Sigmoid colon (tissue), 7 donors: ENCODE results near the gene ST8SIA2. TPM values are rescaled to one million over a fixed set of nuclear protein-coding genes. Genes with fewer than 3 reads are reported as not detected.
"Not testable (repeated sequence)": the region's sequence is repeated elsewhere in the genome, so short reads cannot be mapped to it uniquely, and the experiment has no call there.

ENCODE experiments used
- DNase-seq: peaks from one replicate; pipeline ENCODE4 v3.0.0-alpha.2; 2019
- H3K27ac ChIP-seq, 4 donors: fragments of 200-600 bp; sonication (generic); one replicate each; pipeline ENCODE4 v1.5.1; 2016 to 2019; ENCODE audit warnings: mild to moderate bottlenecking in 1 of 4
- H3K27me3 ChIP-seq, 3 donors: fragments of 200-600 bp; sonication (generic); one replicate each; pipeline ENCODE4 v1.5.1; 2019; ENCODE audit warnings: mild to moderate bottlenecking in 1 of 3
- H3K36me3 ChIP-seq, 4 donors: fragments of 200-600 bp; sonication (generic); one replicate each; pipeline ENCODE4 v1.5.1; 2016 to 2019
- H3K4me1 ChIP-seq, 4 donors: fragments of 200-600 bp; sonication (generic); one replicate each; pipeline ENCODE4 v1.5.1; 2017 to 2019
- H3K4me3 ChIP-seq, 4 donors: fragments of 200-600 bp; sonication (generic); one replicate each; pipeline ENCODE4 v1.5.1; 2017 to 2019; ENCODE audit warnings: mild to moderate bottlenecking in 2 of 4, moderate library complexity in 1 of 4
- H3K9me3 ChIP-seq, 4 donors: fragments of 200-600 bp in 3 of 4; sonication (generic) in 3 of 4; one replicate each; pipeline versions ENCODE4 v1.5.1 to v1.6.1; 2013 to 2019
- CTCF ChIP-seq, 4 experiments: fragments of 450-650 bp in 3 of 4; fragments of 200-600 bp in 1 of 4; IDR thresholded peaks; one replicate each; pipeline ENCODE4 v1.5.1; 2016 to 2019; ENCODE audit warnings: antibody characterized with exemption in 4 of 4, mild to moderate bottlenecking in 3 of 4, moderate library complexity in 2 of 4
- EP300 ChIP-seq, 4 donors: sonication (generic); formaldehyde crosslinking; IDR thresholded peaks; one replicate each; pipeline ENCODE4 v1.6.1; 2017; ENCODE audit warnings: antibody characterized with exemption in 4 of 4
- POLR2A ChIP-seq, 2 donors: fragments of 450-650 bp; IDR thresholded peaks; one replicate each; pipeline ENCODE4 v1.6.1; 2016; ENCODE audit warnings: antibody characterized with exemption in 2 of 2, mild to moderate bottlenecking in 2 of 2, moderate library complexity in 2 of 2
- POLR2AphosphoS5 ChIP-seq, 4 donors: sonication (generic); formaldehyde crosslinking; IDR thresholded peaks; one replicate each; pipeline ENCODE4 v1.6.1; 2017; ENCODE audit warnings: antibody characterized with exemption in 4 of 4
- WGBS, 2 donors: extraction: QIAGEN DNeasy Blood & Tissue Kit; methylation state at CpG; one replicate each; pipeline ENCODE4 v1.1.7; 2013; 5-methylcytosine and 5-hydroxymethylcytosine counted together
- intact Hi-C: fragments of 100-400 bp; cut with DNase I; formaldehyde crosslinking; loops from one replicate; pipeline ENCODE4 v1.15.1; 2023
- polyA plus RNA-seq, 3 donors: library from polyadenylated mRNA; stranded (reverse); fragments of 200-250 nt; gene quantifications; one replicate each; pipeline ENCODE4 v1.2.3, GENCODE V29; 2013
- total RNA-seq, 4 donors: library from RNA; depleted of rRNA; stranded (reverse); fragments of >200 nt; gene quantifications; one replicate each; pipeline ENCODE4 v1.1.0, GENCODE V29; 2016
- donor health status: healthy with polysubstance abuse.
- donor health status: Bipolar disorder and iron deficiency.
- donor health status: healthy.

Gene ST8SIA2
- total and polyA plus RNA-seq, 7 donors, result under 0.01 to 0.71 (median 0.16) TPM; not detected in 2

GRCh38 chr15:92473756-92474155 is 80.1 kb downstream of the ST8SIA2 start:
- Histone ChIP-seq H3K27ac (no peak overlapping the region), H3K4me1 (no peaks in the 10 kb centered on the region), H3K4me3 (no peak overlapping the region), H3K36me3 (no peaks in the 10 kb centered on the region), H3K9me3 (no peaks in the 10 kb centered on the region), H3K27me3 (no peaks in the 10 kb centered on the region)
- intact Hi-C loops, result no loop called here
- WGBS, 2 donors, result 83 to 84% methylated on average over 12 of the region's 12 CpGs
- DNase-seq, result no peak
- TF ChIP-seq EP300 (IDR thresholded peaks at IDR 0.05) (no peak), CTCF (IDR thresholded peaks at IDR 0.05) (no peak), POLR2AphosphoS5 (IDR thresholded peaks at IDR 0.05) (no peak), POLR2A (IDR thresholded peaks at IDR 0.05) (no peak)

GRCh38 chr15:92479730-92480129 is 86.0 kb downstream of the ST8SIA2 start:
- intact Hi-C loops, result not testable (repeated sequence)
- WGBS, 2 donors, result 78 to 87% methylated on average over 2 of the region's 2 CpGs

GRCh38 chr15:92480361-92480760 is 86.7 kb downstream of the ST8SIA2 start:
- Histone ChIP-seq H3K4me1 (no peaks in the 10 kb centered on the region), H3K4me3 (no peak overlapping the region), H3K9me3 (no peaks in the 10 kb centered on the region), H3K27me3 (no peaks in the 10 kb centered on the region), H3K27ac (no peak overlapping the region), H3K36me3 (no peaks in the 10 kb centered on the region)
- no peak for DNase-seq
- intact Hi-C loops, result no loop called here
- TF ChIP-seq EP300 (IDR thresholded peaks at IDR 0.05), result no peak
- no peak for TF ChIP-seq CTCF (IDR thresholded peaks at IDR 0.05)
- no peak for TF ChIP-seq POLR2AphosphoS5 (IDR thresholded peaks at IDR 0.05)
- no peak for TF ChIP-seq POLR2A (IDR thresholded peaks at IDR 0.05)
- 42 to 78% methylated on average over 4 of the region's 4 CpGs for WGBS, 2 donors

More at GRCh38 chr15:92479730-92480129, 86.0 kb downstream of the ST8SIA2 start:
- not testable (repeated sequence) for H3K4me1 ChIP-seq, H3K27me3 ChIP-seq, DNase-seq, H3K9me3 ChIP-seq, H3K27ac ChIP-seq, H3K36me3 ChIP-seq, H3K4me3 ChIP-seq

GRCh38 chr15:92485441-92485840 is 91.8 kb downstream of the ST8SIA2 start:
- peaks cover 0 to 3% (median 0%) of the 10 kb centered on the region in 4 donors for H3K9me3 ChIP-seq
- intact Hi-C loops, result no loop called here
- 91 to 92% methylated on average over 1 of the region's 1 CpG for WGBS, 2 donors
- H3K4me1 ChIP-seq, result no peaks in the 10 kb centered on the region
- H3K27ac ChIP-seq, result no peak overlapping the region
- H3K27me3 ChIP-seq, result no peaks in the 10 kb centered on the region
- no peak overlapping the region for H3K4me3 ChIP-seq
- TF ChIP-seq EP300 (IDR thresholded peaks at IDR 0.05) (no peak), CTCF (IDR thresholded peaks at IDR 0.05) (no peak), POLR2A (IDR thresholded peaks at IDR 0.05) (no peak), POLR2AphosphoS5 (IDR thresholded peaks at IDR 0.05) (no peak)
- H3K36me3 ChIP-seq, result no peaks in the 10 kb centered on the region
- DNase-seq, result no peak

- no peaks in the 10 kb centered on the region for H3K36me3 ChIP-seq
Observed at GRCh38 chr15:92492551-92493115, 99.0 kb downstream of the ST8SIA2 start.

More at GRCh38 chr15:92492551-92493115, 99.0 kb downstream of the ST8SIA2 start:
- DNase-seq, result no peak
- Histone ChIP-seq H3K9me3 (peaks cover 0 to 3% (median 2%) of the 10 kb centered on the region in 4 donors), H3K27me3 (peaks cover 0 to 4% (median 0%) of the 10 kb centered on the region in 3 donors), H3K27ac (no peak overlapping the region), H3K4me3 (no peak overlapping the region), H3K4me1 (no peaks in the 10 kb centered on the region)
- TF ChIP-seq CTCF (IDR thresholded peaks at IDR 0.05) (no peak), POLR2AphosphoS5 (IDR thresholded peaks at IDR 0.05) (no peak), POLR2A (IDR thresholded peaks at IDR 0.05) (no peak), EP300 (IDR thresholded peaks at IDR 0.05) (no peak)
- 84 to 88% methylated on average over 7 of the region's 7 CpGs for WGBS, 2 donors
- intact Hi-C loops, result no loop called here
